Neural cell (in vitro differentiated cells): ENCODE data around the gene CERS1.

ENCODE experiments used
- EP300 ChIP-seq: fragments of 450-650 bp; conservative IDR thresholded peaks from 2 replicates; pipeline ENCODE4 v1.6.1; 2014; ENCODE audit warnings: antibody characterized with exemption, mild to moderate bottlenecking, moderate library complexity; ENCODE audit not compliant: poor library complexity, severe bottlenecking
- POLR2AphosphoS5 ChIP-seq: IDR thresholded peaks from 2 replicates; pipeline ENCODE4 v1.6.1; 2012
- RAD21 ChIP-seq: fragments of 450-650 bp; conservative IDR thresholded peaks from 2 replicates; pipeline ENCODE4 v1.6.1; 2014; ENCODE audit warnings: antibody characterized with exemption, mild to moderate bottlenecking, moderate library complexity
- SMC3 ChIP-seq: fragments of 450-650 bp; conservative IDR thresholded peaks from 2 replicates; pipeline ENCODE4 v1.6.1; 2014; ENCODE audit warnings: antibody characterized with exemption, mild to moderate bottlenecking, moderate library complexity; ENCODE audit not compliant: poor library complexity
- TAF1 ChIP-seq: IDR thresholded peaks from 2 replicates; pipeline ENCODE4 v1.6.1; 2012; ENCODE audit warnings: low read depth
- TF ChIP-seq, protein P1 (sequence below): fragments of 450-650 bp; IDR thresholded peaks from 2 replicates; pipeline ENCODE4 v1.5.1; 2014; ENCODE audit warnings: antibody characterized with exemption, mild to moderate bottlenecking, moderate library complexity; ENCODE audit not compliant: poor library complexity, severe bottlenecking
- TF ChIP-seq, protein P2 (sequence below): IDR thresholded peaks from 2 replicates; pipeline ENCODE4 v1.6.1; 2012; ENCODE audit warnings: borderline replicate concordance

DNA sequence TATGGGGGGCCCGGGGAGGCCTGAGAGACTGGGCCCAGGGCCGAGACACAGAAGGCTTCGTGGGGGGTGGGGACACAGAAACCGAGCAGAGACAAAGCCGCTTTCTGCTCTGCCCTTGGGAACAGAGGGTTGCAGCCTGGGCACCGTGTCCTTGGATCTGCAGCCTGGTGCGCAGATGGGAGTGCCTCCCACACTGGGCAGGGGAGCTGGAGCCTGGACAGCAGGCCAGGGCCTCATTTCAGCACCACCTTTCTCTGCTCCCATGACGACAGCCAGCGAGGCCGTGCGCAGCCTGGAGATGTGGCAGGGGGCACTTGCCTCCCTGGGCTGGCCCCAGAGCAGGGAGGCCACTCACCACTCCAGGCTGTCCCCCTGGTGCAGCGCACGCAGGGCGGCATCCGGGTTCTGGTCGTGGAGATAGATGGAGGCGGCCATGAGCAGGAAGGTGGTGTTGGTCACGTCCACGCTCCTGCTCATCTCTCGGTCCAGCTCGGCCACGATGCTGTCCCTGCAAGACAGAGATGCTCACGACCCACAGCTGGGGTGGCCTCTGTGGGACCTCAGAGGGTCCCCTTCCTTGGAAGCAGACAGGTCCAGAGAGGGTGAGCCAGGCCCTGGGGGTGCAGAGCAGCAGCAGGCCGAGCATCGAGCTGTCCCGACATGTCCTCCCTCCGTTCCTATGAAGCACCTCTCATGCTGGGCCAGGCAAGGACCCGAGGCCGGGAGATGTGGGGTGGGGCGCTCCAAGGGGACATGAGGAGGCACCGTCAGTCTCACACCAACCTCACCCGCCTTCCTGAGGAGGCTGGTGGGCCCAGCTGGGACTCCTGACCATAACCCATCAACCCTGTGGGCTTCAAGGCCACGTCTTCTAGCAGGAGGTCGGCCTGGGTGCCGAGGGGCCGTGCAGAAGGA lies 10.9 kb upstream of the CERS1 start:
- TF ChIP-seq, protein P1, sequence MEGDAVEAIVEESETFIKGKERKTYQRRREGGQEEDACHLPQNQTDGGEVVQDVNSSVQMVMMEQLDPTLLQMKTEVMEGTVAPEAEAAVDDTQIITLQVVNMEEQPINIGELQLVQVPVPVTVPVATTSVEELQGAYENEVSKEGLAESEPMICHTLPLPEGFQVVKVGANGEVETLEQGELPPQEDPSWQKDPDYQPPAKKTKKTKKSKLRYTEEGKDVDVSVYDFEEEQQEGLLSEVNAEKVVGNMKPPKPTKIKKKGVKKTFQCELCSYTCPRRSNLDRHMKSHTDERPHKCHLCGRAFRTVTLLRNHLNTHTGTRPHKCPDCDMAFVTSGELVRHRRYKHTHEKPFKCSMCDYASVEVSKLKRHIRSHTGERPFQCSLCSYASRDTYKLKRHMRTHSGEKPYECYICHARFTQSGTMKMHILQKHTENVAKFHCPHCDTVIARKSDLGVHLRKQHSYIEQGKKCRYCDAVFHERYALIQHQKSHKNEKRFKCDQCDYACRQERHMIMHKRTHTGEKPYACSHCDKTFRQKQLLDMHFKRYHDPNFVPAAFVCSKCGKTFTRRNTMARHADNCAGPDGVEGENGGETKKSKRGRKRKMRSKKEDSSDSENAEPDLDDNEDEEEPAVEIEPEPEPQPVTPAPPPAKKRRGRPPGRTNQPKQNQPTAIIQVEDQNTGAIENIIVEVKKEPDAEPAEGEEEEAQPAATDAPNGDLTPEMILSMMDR, result no peak
- TF ChIP-seq EP300, result no peak
- TF ChIP-seq SMC3, result no peak
- no peak for TF ChIP-seq RAD21
- no peak for TF ChIP-seq POLR2AphosphoS5
- no peak for TF ChIP-seq TAF1
- TF ChIP-seq, protein P2, sequence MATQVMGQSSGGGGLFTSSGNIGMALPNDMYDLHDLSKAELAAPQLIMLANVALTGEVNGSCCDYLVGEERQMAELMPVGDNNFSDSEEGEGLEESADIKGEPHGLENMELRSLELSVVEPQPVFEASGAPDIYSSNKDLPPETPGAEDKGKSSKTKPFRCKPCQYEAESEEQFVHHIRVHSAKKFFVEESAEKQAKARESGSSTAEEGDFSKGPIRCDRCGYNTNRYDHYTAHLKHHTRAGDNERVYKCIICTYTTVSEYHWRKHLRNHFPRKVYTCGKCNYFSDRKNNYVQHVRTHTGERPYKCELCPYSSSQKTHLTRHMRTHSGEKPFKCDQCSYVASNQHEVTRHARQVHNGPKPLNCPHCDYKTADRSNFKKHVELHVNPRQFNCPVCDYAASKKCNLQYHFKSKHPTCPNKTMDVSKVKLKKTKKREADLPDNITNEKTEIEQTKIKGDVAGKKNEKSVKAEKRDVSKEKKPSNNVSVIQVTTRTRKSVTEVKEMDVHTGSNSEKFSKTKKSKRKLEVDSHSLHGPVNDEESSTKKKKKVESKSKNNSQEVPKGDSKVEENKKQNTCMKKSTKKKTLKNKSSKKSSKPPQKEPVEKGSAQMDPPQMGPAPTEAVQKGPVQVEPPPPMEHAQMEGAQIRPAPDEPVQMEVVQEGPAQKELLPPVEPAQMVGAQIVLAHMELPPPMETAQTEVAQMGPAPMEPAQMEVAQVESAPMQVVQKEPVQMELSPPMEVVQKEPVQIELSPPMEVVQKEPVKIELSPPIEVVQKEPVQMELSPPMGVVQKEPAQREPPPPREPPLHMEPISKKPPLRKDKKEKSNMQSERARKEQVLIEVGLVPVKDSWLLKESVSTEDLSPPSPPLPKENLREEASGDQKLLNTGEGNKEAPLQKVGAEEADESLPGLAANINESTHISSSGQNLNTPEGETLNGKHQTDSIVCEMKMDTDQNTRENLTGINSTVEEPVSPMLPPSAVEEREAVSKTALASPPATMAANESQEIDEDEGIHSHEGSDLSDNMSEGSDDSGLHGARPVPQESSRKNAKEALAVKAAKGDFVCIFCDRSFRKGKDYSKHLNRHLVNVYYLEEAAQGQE, result no peak
